ENCODE measurements around the gene DSG1.

- no peak for TF ChIP-seq POLR2A (IDR thresholded peaks at IDR 0.05; ENCODE audit: low read depth, low read length)
- no peak for TF ChIP-seq POLR2AphosphoS5 (IDR thresholded peaks at IDR 0.05; ENCODE audit: low read depth, low read length)
Observed at GRCh38 chr18:31281437-31281836, 36.5 kb upstream of the DSG1 start.
